ENCODE data around the gene SLC35D3. TPM values are rescaled to one million over a fixed set of nuclear protein-coding genes. Genes with fewer than 3 reads are reported as not detected.

The SLC35D3 gene
- polyA plus RNA-seq, 3 donors = not detected

DNA sequence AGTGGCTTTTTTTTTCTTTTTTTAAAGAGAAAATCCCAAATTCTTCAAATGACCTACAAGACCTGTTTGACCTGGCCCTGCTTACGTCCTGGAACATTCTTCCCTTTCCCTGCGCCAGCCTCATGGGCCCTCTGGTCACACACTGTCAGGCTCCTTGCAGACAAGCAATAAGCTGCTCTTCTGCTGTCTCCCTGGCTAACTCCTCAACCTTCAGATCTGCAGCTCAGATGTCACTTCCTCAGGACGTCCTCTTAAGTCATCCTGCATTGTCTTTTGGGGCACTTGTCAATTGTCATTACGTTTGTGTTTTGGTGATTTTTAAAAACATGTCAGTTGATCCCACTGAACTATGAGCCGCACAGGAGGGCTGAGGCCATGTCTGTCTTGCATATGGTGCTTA, 28.9 kb upstream of the SLC35D3 start:
- H3K36me3 ChIP-seq (replicated peaks in 1 of 2; ENCODE audit: control insufficient read depth in 1 of 2, insufficient read depth in 2 of 2, low read length in 2 of 2) = peaks cover under 1 to 1% of the 10 kb centered on the region in 2 donors
- no peak overlapping the region for H3K4me2 ChIP-seq (replicated peaks; ENCODE audit: extremely low read depth, low read length, poor library complexity, severe bottlenecking)
- H3K27me3 ChIP-seq (ENCODE audit: control insufficient read depth in 2 of 2, insufficient read depth in 2 of 2, low read length in 2 of 2) = no peaks in the 10 kb centered on the region
- TF ChIP-seq, protein P1, sequence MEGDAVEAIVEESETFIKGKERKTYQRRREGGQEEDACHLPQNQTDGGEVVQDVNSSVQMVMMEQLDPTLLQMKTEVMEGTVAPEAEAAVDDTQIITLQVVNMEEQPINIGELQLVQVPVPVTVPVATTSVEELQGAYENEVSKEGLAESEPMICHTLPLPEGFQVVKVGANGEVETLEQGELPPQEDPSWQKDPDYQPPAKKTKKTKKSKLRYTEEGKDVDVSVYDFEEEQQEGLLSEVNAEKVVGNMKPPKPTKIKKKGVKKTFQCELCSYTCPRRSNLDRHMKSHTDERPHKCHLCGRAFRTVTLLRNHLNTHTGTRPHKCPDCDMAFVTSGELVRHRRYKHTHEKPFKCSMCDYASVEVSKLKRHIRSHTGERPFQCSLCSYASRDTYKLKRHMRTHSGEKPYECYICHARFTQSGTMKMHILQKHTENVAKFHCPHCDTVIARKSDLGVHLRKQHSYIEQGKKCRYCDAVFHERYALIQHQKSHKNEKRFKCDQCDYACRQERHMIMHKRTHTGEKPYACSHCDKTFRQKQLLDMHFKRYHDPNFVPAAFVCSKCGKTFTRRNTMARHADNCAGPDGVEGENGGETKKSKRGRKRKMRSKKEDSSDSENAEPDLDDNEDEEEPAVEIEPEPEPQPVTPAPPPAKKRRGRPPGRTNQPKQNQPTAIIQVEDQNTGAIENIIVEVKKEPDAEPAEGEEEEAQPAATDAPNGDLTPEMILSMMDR (IDR thresholded peaks at IDR 0.05) = no peak
- Mint-ChIP-seq H3K4me1 (peaks cover 8% of the 10 kb centered on the region), H3K4me3 (no peak overlapping the region), H3K9me3 (peaks cover 0 to 2% (median 0%) of the 10 kb centered on the region in 7 donors), H3K36me3 (peaks cover 2 to 16% of the 10 kb centered on the region in 2 donors), H3K27me3 (ENCODE audit: low read depth in 3 of 3) (peaks cover 0 to 4% (median 4%) of the 10 kb centered on the region in 3 donors), H3K27ac (no peak overlapping the region)
- H3K4me1 ChIP-seq (ENCODE audit: control insufficient read depth in 1 of 2, insufficient read depth in 2 of 2, low read length in 2 of 2) = peaks cover 3 to 7% of the 10 kb centered on the region in 2 donors
- no peak overlapping the region for H2AFZ ChIP-seq (ENCODE audit: insufficient read depth, low read depth, low read length, poor library complexity, severe bottlenecking)
- no peaks in the 10 kb centered on the region for H4K20me1 ChIP-seq (ENCODE audit: insufficient read depth, low read length)
- no peak overlapping the region for H3K4me3 ChIP-seq (replicated peaks in 1 of 3; ENCODE audit: low read depth in 2 of 3, low read length in 3 of 3)
- no peaks in the 10 kb centered on the region for H3K79me2 ChIP-seq (ENCODE audit: insufficient read depth, low read length)
- H3K9me3 ChIP-seq (replicated peaks in 1 of 2; ENCODE audit: control insufficient read depth in 1 of 2, insufficient read depth in 1 of 2, low read length in 2 of 2) = no peaks in the 10 kb centered on the region
- no peak overlapping the region for H3K9ac ChIP-seq (ENCODE audit: insufficient read depth, low read length, poor library complexity, severe bottlenecking)
- intact Hi-C loops (cut with micrococcal nuclease) = no loop called here
- no peak for DNase-seq
- H3K27ac ChIP-seq (ENCODE audit: low read depth in 1 of 2, low read length in 2 of 2) = no peak overlapping the region
- 69% methylated on average over 5 of the region's 5 CpGs for WGBS (ENCODE audit: insufficient coverage)

DNA sequence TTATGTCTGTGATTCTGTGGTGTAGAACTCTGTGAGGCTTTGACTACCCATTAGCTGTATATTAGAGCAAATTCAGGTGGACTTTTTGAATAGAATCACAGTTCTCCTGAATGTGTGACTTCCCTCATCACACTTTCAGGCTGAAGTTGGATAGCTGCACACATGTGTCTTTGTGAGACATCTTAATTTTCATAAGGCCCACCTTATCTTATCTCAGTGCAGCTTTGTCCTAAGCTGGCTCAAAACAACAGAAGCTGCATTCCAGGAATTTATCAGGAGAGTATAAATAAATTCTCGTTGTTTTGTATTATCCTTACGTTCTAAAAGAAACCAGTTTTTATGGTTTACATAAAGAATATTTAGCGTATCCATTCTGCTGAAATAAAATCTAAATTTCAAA, 26.2 kb upstream of the SLC35D3 start:
- peaks cover 0 to 3% of the 10 kb centered on the region in 2 donors for H3K4me1 ChIP-seq (ENCODE audit: control insufficient read depth in 1 of 2, insufficient read depth in 2 of 2, low read length in 2 of 2)
- peaks cover 19 to 25% of the 10 kb centered on the region in 2 donors for H3K36me3 Mint-ChIP-seq
- peaks cover 3% of the 10 kb centered on the region for H3K4me1 Mint-ChIP-seq
- WGBS (ENCODE audit: insufficient coverage) = 100% methylated on average over 1 of the region's 3 CpGs
- H3K9me3 Mint-ChIP-seq = peaks cover 0 to 6% (median 0%) of the 10 kb centered on the region in 7 donors
- H3K9ac ChIP-seq (ENCODE audit: insufficient read depth, low read length, poor library complexity, severe bottlenecking) = no peak overlapping the region
- H3K27ac Mint-ChIP-seq = no peak overlapping the region
- no peak overlapping the region for H3K4me3 Mint-ChIP-seq
- H3K27me3 Mint-ChIP-seq (ENCODE audit: low read depth in 3 of 3) = peaks cover 0 to 4% (median 2%) of the 10 kb centered on the region in 3 donors
- peaks cover 4 to 12% of the 10 kb centered on the region in 2 donors for H3K36me3 ChIP-seq (replicated peaks in 1 of 2; ENCODE audit: control insufficient read depth in 1 of 2, insufficient read depth in 2 of 2, low read length in 2 of 2)
- H4K20me1 ChIP-seq (ENCODE audit: insufficient read depth, low read length) = no peaks in the 10 kb centered on the region
- H3K4me3 ChIP-seq (replicated peaks in 1 of 3; ENCODE audit: low read depth in 2 of 3, low read length in 3 of 3) = no peak overlapping the region
- no peak overlapping the region for H3K4me2 ChIP-seq (replicated peaks; ENCODE audit: extremely low read depth, low read length, poor library complexity, severe bottlenecking)
- H3K27me3 ChIP-seq (ENCODE audit: control insufficient read depth in 2 of 2, insufficient read depth in 2 of 2, low read length in 2 of 2) = no peaks in the 10 kb centered on the region
- TF ChIP-seq, protein P1 (IDR thresholded peaks at IDR 0.05) = no peak
- no peaks in the 10 kb centered on the region for H3K79me2 ChIP-seq (ENCODE audit: insufficient read depth, low read length)
- no peak for DNase-seq
- no peak overlapping the region for H2AFZ ChIP-seq (ENCODE audit: insufficient read depth, low read depth, low read length, poor library complexity, severe bottlenecking)
- no peak overlapping the region for H3K27ac ChIP-seq (ENCODE audit: low read depth in 1 of 2, low read length in 2 of 2)
- intact Hi-C loops (cut with micrococcal nuclease) = no loop called here
- H3K9me3 ChIP-seq (replicated peaks in 1 of 2; ENCODE audit: control insufficient read depth in 1 of 2, insufficient read depth in 1 of 2, low read length in 2 of 2) = no peaks in the 10 kb centered on the region
